Retinal pigment epithelial cell (primary cell): ENCODE measurements around the gene SPNS1.
"Not testable (repeated sequence)": the region's sequence is repeated elsewhere in the genome, so short reads cannot be mapped to it uniquely, and the experiment has no call there.

Experiments used
- DNase-seq: peaks from one replicate; pipeline ENCODE4 v3.0.0-alpha.2; 2010; ENCODE audit warnings: low read depth
- H3K4me3 ChIP-seq: 2 replicates; pipeline ENCODE4 v1.5.1; 2011; ENCODE audit warnings: mild to moderate bottlenecking, low read length, control low read depth, moderate library complexity
- CTCF ChIP-seq: conservative IDR thresholded peaks from 2 replicates; pipeline ENCODE4 v1.5.1; 2011; ENCODE audit warnings: low read depth, low read length, control low read depth, inconsistent platforms

The SPNS1 gene

GRCh38 chr16:28938721-28939120 is 35.9 kb upstream of the SPNS1 start:
- no peak for TF ChIP-seq CTCF
- no peak overlapping the region for H3K4me3 ChIP-seq
- no peak for DNase-seq

- H3K4me3 ChIP-seq, DNase-seq: not testable (repeated sequence)
Measured at GRCh38 chr16:28939825-28940224, 34.8 kb upstream of the SPNS1 start.

- DNase-seq: peak; percentile 15
- no peak overlapping the region for H3K4me3 ChIP-seq
- no peak for TF ChIP-seq CTCF
Measured at GRCh38 chr16:28943281-28943680, 31.3 kb upstream of the SPNS1 start.

GRCh38 chr16:28946681-28947080 is 27.9 kb upstream of the SPNS1 start:
- DNase-seq: no peak

GRCh38 chr16:28950648-28951409 is 23.7 kb upstream of the SPNS1 start, which contains the start of gene NFATC2IP:
TSS of gene NFATC2IP (plus strand) at chr16:28950937. CDS start at chr16:28951012, 75 bp downstream.
- TF ChIP-seq CTCF: no peak

More at GRCh38 chr16:28946681-28947080, 27.9 kb upstream of the SPNS1 start:
- TF ChIP-seq CTCF: no peak
- no peak overlapping the region for H3K4me3 ChIP-seq

GRCh38 chr16:28951410-28951943 is 23.1 kb upstream of the SPNS1 start:
- TF ChIP-seq CTCF: no peak
- no peak for DNase-seq

More at GRCh38 chr16:28950648-28951409, 23.7 kb upstream of the SPNS1 start, which contains the start of gene NFATC2IP:
- H3K4me3 ChIP-seq: peak within 1 kb of the TSS; percentile 84
- DNase-seq: peak; percentile 99

GRCh38 chr16:28958216-28958615 is 16.4 kb upstream of the SPNS1 start:
- no peak for TF ChIP-seq CTCF
- H3K4me3 ChIP-seq: no peak overlapping the region
- no peak for DNase-seq

More at GRCh38 chr16:28951410-28951943, 23.1 kb upstream of the SPNS1 start:
- H3K4me3 ChIP-seq: peak overlapping the region; percentile 84
